GM19372 (cell line): ENCODE results near the gene ADARB2.

Experiments
- ATAC-seq: cut with Tn5 transposase; IDR thresholded peaks from one replicate; pipeline ENCODE4 v1.9.1; 2021; ENCODE audit warnings: mild to moderate bottlenecking, low read depth, moderate library complexity; ENCODE audit not compliant: unreplicated experiment

The ADARB2 gene

DNA sequence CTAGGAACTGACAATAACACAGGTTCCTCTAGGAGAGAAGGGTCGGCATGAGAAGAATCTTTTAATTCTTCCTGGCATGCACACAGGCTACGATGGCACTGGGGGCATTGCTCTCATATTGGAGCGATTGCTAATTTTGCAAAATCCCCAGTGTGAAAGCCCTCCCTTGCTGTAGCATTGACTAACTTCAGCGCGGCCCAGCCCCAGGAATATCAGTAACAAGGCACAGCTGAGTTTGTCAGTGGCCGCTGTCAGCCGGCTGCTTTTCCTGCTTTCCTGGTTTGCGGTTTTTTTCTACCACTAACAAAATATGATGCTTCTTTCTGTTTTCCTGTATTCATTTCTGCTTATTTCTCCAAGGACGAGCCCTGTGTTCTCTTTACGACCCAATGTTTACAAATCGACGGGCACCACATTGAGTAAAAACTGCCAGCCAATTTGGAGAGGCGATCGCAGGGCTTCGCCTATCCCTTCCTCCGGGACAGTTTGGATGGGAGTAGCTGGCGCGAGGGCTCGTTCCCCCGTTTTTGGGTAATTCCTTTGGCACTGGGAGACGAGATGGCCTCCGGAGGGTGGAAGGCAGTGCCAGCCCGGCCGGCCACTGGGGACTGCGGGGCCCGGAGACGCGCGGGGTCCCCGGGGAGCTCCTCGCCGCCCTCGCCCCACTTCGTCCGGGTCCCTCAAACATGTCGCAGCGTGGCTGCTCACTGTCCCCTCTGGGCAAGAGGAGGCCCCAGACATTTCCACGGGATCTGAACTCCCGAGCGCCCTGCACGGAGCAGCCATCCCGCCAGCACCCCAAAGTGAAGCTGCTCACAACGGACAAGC lies 967 bp downstream of the ADARB2 start:
- ATAC-seq = no peak

DNA sequence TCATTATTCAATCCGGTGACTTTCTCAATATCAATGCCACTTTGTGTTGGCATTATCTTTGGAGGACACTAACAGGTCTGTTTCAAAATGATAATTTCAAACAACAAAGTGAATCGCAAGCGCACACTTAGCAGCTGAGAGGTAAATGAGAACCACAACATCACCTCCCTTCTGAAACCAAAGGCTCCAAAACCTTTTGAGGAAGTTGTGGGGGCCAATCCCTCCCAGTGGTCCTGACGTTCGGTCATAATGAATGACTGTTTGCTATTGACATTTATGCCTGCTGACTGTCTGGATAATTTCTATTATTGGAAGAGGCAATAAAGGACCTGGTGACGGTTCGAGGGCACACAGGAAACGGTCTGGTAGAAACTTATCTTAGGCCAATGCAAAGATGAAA lies 1.8 kb downstream of the ADARB2 start:
- no peak for ATAC-seq

DNA sequence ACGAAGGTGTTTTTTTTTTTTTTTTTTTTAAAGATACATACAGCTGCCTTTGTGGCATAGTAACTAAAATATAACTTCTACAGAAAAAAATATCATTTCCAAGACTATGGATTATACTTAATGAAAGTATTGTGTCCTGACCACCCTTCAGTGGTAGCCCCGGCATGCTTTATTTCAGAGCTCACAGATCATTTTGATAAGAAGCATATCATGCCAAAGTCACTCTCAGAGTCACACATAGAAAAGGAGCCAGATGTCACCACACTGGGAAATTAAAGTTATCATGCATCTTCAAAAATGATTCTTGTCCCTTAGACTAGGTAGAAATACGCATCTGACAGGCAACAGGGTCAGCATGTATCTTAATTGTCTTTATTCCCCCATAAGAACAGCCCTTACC lies 3.0 kb downstream of the ADARB2 start:
- no peak for ATAC-seq

DNA sequence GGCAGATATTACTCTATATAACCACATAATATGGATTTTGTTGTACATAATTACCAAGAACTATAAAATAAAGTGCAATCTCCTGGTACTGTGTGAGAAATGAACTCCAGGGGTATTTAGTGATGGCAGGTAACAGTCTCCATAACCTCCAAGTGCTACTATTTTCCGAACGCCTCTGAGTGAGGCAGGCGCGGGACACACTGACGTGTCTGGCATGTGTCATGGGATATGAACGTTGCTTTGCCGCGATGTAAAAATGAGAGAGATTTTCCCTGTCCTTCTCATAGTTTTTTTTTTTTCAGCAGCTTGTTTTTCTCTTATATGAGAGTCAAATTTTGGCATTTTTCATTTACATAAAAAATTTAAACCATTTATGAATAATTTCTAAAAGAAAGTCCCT lies 3.6 kb downstream of the ADARB2 start:
- no peak for ATAC-seq

DNA sequence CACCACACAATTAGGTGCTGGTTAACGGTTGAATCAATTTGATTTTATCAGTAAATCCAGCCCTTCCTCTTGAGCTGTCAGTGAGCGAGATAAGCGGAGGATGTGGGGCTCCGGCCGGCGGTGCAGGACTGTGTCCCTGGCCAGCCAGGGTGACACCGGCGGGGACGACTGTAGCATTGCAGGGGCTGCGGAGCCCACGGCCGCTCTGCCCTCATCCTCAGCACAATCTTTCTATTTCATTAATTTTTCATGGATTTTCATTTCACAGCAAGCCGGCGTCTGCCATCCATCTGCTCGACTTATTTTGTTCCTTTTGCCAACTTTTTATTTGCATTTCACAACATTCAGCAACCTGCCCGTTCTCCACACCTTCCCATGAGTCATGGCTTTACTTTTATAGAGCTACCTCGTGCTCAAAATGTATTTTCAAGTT lies 4.7 kb downstream of the ADARB2 start:
- no peak for ATAC-seq

DNA sequence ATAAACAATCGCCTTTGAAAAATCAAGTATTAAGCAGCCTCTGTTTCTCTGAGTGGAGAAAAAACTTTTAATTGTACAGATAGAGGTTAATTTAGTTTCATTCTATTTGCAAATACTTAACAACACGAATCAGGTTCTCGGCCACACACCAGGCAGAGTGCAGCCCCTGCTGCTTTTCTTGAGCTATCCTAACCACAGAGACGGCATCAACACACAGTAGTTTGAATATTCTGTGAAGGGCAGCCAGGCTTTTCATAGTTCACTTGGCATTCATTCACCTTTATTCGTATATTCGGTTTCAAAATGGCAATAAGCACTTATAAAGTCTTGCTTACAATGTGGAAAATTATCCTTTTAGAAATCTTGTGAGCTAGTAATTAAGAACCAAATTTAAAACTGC lies 5.7 kb downstream of the ADARB2 start:
- no peak for ATAC-seq

DNA sequence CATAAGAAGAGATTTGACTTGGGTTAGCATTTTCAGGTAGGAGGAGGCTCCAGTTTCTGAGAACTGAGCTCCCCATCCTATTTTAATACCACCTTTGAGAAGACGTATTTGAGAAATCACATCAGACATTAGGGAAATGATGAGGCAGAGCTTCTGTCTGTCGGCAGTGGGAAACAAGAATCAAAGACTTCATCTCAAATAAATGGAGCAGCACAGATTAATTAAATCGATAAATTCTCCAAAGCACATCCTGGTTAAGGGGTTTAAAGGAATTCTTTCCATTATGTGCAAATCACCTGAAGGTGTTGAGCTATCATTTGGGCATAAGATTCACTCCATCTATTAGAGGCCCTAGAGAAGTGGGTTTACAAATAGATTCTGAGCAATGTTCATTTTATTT lies 7.6 kb downstream of the ADARB2 start:
- ATAC-seq = no peak

DNA sequence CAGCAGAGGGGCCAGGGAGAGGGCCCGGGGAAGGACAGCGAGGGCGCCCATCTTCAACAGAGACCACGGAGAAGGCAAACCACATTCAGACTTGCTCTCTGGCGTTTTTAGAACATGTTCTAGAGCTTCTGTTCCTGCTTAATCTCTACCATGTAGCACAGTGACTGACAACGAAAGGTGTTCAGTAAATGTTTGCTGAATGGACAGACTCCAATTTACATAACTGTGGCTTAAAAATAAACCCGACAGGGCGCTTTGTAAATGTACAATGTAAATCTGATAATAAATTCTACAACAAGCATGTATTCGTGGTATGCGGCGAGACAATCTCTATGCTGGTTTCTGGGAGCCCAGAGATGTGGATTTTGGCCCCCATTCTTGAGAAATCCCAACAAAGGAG lies 10.5 kb downstream of the ADARB2 start:
- ATAC-seq = no peak

DNA sequence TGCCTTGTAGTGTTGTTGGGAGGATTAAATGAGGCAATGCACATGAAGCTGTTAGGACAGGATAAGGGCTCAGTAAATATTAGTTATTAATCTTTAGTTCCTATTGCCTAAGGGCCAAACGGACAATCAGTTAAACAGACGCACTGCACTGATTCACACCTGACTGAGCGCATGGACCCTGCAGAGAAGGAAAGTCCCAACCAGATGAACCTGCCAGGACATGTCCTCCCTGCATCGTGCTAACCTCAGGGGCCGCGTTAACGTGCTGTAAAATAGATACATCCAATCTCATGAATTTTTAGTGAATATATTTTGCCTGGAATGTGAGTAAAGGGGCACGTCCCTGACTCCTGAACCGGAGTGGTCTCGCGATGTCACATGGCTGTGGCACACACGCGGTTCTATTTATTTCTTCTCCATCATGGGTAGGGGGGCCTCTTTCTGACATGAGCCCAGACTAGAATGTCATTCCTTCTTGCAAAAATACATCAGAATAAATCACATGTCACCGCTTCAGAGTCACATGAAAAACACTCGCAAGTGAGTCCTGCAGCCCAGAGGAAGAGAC lies 12.3 kb downstream of the ADARB2 start:
- no peak for ATAC-seq

DNA sequence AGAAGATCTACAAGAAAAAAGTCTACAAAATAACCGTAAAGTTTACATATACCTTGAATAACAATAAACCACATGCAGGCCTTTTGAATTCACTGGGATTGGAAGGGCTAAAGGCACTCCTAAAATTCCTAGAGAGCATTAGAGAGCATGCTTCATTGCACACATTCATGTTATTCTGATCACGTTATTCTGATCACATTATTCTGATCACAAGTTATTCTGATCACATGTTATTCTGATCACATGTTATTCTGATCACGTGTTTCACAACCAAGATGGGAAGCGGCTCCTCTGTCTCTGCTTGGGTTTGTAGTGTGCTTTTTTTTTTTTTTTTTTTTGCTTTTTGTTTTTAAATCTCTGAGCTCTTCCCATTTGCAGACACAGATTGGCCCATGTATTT lies 20.5 kb downstream of the ADARB2 start:
- ATAC-seq = no peak

DNA sequence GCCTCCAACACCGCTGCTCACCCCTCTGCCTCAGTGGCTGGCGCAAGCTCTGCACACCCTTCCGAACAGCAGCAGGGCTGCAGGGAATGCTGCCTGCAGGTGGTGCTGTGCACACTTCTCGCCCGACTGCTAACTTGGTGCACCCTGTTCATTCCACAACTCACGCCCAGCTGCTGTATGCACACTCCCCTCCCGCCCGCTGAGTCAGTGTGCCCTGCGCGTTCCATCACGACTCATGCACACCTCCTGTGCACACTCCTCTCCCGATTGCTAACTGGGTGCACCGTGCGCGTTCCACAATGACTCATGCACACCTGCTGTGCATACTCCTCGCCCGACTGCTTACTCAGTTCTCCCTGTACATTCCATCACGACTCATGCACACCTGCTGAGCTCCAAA lies 21.5 kb downstream of the ADARB2 start:
- no peak for ATAC-seq

DNA sequence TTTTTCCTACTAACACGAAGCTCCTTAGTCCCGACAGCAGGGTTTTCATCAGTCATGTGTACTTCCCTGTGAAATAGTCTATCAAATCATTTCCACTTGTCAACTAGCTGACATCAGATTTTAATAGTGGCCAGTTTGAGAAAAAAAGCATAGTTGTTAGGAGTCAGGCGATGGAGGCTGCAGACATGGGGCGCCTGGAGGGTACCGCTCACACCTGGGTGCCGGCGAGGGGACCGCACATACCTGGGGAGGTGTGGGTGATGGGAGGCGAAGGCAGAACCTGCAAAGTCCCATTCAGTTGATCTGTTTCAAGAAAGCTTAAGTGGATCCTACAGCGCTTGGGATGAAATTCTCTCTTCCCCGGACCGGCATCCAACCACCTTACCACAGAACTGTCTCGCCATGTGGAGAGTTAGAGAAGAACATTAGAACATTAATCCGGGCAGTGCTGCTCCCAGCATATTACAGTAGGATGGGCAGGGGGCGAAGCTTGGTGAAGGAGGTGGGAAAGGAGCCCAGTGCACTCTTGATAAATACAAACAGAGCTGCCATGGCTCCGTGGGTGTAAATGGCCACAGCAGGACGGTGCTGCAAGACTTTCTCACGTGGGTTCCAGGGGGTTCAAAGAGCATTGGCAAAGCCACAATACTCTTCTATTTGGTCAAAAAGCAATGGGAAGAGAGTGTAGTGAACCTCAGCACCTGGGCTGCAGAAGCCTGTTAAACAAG lies 24.2 kb downstream of the ADARB2 start:
- no peak for ATAC-seq

DNA sequence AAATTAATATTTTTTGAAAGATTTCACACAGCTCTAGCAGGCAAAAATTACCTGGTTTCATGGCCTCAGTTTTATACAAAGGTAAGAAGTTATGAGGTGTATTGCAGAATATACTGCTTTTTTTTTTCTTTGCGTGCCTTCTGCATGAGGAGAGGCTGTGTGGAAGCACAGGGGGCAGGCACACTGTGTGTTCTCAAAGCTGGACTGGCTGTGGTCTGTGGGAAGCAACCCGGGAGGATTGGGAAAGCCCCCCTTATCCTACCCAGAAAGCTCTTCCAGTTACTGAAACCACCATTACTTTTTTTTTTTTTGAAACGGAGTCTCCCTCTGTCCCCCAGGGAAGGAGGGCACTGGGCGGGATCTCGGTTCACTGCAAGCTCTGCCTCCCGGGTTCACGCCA lies 25.0 kb downstream of the ADARB2 start:
- no peak for ATAC-seq

DNA sequence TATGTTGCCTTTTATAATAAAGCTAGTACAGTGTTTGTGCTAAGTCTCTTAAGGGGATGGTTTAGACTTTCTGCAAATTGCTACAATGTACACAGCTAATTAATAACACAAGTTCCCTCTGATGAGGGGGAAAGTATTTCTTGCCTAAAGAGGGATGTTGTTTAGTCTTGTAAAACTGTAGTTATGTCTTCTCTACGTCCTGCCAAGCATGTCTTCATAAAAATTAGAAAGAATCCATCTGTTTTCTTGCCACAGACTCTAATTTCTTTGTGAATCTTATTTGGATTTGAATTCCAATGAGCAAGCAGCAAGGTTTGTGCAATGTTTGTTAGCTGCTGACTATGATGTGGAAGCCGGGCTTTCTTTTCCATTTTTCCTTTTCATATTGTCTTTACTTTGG lies 28.2 kb downstream of the ADARB2 start:
- ATAC-seq = no peak

DNA sequence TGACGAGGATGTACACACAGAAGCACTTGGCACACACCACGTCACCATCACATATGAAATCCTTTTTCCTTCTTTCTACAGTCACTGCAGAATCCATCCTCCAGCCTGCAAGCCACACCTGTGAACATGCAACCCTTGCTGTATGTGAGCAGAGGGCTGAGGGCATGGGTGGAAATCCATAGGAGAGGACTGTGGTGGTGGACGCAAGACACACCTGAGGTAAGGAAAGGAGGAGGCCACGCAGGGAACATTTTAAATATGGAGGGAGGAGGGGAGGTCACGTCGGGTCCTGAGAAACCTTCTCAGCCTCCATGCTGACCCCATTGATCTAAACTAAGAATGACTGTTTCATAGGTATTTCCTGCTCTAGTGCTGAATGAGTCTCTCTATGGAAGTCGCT lies 28.6 kb downstream of the ADARB2 start:
- ATAC-seq = no peak

DNA sequence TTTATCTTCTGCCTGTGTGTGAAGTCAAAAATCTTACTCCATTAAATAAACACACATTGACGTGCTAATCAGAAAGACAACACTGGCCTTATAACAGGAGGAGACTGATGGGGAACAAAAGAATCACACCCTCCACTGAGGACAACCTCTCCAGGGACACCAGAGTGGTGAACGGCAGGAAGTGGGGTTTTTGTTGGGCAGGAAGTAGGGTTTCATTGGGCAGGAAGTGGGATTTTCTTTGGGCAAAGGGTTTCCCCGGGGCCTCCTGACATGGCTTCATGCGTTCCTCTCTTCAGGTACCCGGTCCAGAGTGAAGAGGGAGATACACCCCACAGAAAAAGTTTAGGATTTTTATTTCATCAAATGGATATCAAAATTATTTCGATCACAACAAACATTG lies 30.6 kb downstream of the ADARB2 start:
- ATAC-seq = no peak

DNA sequence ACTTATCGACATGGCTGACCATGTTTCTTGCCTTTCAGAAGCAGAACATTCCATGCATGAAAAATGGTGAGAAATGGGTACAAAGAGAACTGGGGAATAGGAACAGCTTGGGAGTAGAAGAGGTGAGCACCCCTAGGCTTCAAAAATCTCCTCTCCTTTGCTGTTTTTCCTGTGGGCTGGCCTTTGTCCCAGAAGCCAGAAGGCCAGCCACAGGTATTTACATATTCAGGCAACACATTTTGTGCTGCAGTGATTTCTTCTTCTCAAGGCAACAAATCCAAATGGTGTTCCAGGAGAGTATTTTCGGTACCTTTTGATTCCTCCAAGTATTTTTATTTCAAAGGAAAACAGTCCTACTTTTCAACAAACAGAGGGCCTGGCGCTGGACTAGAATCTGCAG lies 31.1 kb downstream of the ADARB2 start:
- ATAC-seq = no peak

DNA sequence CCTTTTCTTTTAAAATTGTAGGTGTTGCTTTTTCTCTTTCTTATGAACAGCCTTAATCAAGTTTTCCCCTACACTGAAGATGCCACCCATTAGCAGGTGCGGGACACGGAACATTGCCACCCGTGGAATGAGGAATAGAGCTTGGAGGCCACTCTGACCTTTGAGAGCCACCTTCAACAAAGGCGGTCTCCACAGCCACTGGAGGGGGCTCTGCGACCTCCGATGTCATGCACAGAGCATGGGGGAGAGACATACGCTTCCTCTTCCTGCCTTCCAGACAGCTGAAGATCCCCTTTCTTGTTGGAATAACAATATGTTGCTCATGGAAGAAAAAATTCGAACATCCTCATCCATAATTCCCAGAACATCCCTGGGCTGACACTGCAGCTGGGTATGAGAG lies 39.1 kb downstream of the ADARB2 start:
- no peak for ATAC-seq

DNA sequence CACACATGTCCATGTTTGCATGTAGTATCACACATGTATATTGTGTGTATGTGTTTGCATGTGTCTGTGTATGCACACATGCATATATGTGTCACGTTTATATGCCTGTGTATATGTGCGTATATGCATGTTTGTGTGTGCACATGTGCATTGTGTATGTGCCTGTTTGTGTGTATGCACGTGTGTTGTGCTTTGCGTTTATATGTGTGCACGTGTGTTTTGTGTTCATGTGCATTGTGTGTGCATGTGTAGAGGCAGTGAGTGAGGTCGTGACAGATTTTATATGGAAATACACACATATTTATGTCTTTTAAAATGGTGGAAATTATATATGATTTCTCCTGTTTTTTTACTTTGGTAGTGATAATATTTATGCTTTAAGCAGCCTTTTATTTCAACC lies 41.2 kb downstream of the ADARB2 start:
- ATAC-seq = no peak

DNA sequence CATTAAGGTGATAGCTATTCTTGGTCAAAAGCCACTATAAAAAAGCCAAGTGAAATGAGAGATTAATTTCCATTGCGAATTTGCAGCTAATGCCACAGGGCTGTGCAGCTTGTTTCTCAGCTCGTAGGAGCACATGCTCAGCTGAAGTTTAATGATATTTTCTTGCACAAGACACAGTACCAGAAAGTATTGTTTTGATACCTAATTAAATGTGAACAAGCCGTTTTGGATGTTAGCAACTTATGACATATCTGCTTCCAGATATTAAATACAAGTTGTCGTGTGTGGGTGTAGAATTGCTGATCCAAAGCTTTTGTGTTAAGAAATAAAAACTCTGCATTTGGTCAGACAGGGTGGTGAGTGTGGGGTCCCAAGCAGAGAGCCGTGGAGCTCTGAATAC lies 47.2 kb downstream of the ADARB2 start:
- ATAC-seq = no peak

DNA sequence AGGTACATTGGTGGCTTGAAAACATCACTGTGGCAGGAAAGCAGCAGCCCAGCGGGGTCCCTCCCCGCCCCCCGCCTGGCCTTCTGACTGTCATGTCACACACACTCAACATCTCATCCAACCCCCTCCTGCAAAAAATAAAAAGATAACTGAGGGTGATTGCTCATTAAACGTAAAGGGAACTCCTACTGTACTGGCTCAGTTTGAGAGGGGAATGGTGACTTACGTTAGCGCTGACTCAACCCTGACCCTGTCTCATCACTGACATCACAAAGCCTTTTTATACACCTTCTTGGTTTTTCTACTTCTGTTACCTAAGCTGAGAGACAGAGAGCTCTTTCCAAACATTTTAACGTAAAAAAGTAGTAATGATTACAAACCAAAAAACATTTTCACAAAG lies 48.8 kb downstream of the ADARB2 start:
- no peak for ATAC-seq

DNA sequence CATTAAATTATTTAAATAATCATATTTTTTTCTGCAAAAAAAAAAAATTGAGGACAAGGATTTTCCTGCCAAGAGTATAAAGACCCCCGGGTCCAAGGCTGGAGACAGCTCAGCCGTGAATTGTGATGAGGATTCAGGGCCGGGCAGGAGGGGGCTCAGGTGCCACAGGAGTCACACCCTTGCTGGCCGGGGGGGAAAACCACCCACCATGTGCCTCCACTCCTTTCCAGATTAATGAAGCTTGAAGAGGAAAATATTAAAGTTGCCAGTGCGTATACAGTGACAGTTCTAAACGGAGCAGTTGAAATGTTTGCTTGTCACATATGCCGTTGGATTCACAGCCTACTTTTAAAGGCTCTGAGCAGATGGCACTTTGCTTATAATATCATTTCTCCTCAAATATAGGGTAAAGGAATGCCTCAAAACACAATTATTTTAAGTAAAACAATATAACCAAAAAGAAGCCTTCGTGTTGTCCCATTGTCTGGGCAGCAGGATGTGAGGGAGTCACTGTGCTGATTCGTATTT lies 49.6 kb downstream of the ADARB2 start:
- ATAC-seq = no peak
